Stimulated activated CD4-positive, alpha-beta T cell treated with anti-CD3 and anti-CD28 coated beads, TNF-alpha, amount 100 ng/mL, for 24 hours (primary cell): ENCODE measurements around the gene EOLA1.
"Not testable (repeated sequence)": the region's sequence is repeated elsewhere in the genome, so short reads cannot be mapped to it uniquely, and the experiment has no call there.

Experiments used
- DNase-seq, 3 experiments: peaks; one replicate each; pipeline ENCODE4 v3.0.0-alpha.2; 2020; ENCODE audit warnings: low read depth in 3 of 3

Gene EOLA1

DNA sequence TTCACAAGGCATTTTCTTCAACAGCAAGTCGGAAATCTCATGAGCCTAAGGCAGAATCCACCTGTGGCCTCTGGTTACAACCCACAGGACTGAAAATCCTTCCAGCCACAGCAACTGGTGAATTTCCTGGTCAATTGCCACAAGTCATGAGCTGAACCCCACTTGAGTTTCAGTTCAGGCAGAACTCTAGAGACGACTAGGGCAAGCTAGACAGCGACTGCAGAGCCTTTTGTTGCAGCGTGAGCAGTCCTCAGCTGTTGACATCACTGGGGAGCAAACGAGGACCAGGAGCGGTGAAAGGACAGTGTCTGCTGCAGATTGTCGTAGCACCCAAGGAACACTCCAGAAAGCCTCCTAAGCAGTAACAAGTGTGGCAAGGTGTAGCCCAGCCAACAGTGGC lies 55.1 kb downstream of the EOLA1 start:
- not testable (repeated sequence) for DNase-seq
